Measurements from ENCODE around the gene HAUS2.

HAUS2 gene

DNA sequence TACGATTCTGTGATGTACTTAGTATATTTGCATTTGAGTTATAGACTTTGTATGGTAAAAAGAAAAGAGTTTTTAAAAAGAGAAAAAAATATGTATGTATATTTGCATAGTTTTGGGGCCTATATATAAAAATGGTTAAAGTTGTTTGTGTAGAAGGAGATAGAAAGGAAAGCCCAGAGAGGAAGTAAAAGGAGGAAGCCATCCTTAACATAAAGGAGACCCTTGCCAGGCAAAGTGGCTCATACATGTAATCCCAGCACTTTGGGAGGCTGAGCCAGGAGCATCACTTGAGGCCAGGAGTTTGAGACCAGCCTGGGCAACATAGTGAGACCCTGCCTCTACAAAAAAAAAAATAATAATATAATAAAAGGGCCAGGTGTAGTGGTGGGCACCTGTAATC, 44.8 kb upstream of the HAUS2 start:
- H3K9me2 ChIP-seq (replicated peaks; ENCODE audit: insufficient read depth, low read length) = no peaks in the 10 kb centered on the region
- no peaks in the 10 kb centered on the region for H3K36me3 ChIP-seq (ENCODE audit: low read length)
- no peak overlapping the region for H3K4me3 ChIP-seq (ENCODE audit: insufficient read depth, low read length, poor library complexity, severe bottlenecking)
- no peaks in the 10 kb centered on the region for H3K9me3 ChIP-seq (ENCODE audit: insufficient read depth, low read length)
- no peak overlapping the region for H3K9ac ChIP-seq (ENCODE audit: low read length)
- no peaks in the 10 kb centered on the region for H3K27me3 ChIP-seq (ENCODE audit: low read length)
- peaks cover 67% of the 10 kb centered on the region for H3K79me2 ChIP-seq (ENCODE audit: insufficient read depth, low read length)
- H3K27ac ChIP-seq (ENCODE audit: low read depth, low read length) = peak overlapping the region; percentile 71; the same call in 1 of the 2 replicates
- peaks cover 11% of the 10 kb centered on the region for H3F3A ChIP-seq (ENCODE audit: insufficient read depth)
- H4K20me1 ChIP-seq (ENCODE audit: low read depth, low read length) = no peaks in the 10 kb centered on the region
- H2AFZ ChIP-seq (ENCODE audit: low read depth, low read length, severe bottlenecking) = no peak overlapping the region
- peak overlapping the region; percentile 51 for H3K4me2 ChIP-seq (ENCODE audit: low read depth, low read length, poor library complexity, severe bottlenecking)
- TF ChIP-seq, protein P1, sequence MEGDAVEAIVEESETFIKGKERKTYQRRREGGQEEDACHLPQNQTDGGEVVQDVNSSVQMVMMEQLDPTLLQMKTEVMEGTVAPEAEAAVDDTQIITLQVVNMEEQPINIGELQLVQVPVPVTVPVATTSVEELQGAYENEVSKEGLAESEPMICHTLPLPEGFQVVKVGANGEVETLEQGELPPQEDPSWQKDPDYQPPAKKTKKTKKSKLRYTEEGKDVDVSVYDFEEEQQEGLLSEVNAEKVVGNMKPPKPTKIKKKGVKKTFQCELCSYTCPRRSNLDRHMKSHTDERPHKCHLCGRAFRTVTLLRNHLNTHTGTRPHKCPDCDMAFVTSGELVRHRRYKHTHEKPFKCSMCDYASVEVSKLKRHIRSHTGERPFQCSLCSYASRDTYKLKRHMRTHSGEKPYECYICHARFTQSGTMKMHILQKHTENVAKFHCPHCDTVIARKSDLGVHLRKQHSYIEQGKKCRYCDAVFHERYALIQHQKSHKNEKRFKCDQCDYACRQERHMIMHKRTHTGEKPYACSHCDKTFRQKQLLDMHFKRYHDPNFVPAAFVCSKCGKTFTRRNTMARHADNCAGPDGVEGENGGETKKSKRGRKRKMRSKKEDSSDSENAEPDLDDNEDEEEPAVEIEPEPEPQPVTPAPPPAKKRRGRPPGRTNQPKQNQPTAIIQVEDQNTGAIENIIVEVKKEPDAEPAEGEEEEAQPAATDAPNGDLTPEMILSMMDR (IDR thresholded peaks at IDR 0.05; ENCODE audit: insufficient read depth, low read length, poor library complexity, severe bottlenecking) = no peak
- no peak for TF ChIP-seq EZH2phosphoT487 (conservative IDR thresholded peaks at IDR 0.05; ENCODE audit: low read length)

DNA sequence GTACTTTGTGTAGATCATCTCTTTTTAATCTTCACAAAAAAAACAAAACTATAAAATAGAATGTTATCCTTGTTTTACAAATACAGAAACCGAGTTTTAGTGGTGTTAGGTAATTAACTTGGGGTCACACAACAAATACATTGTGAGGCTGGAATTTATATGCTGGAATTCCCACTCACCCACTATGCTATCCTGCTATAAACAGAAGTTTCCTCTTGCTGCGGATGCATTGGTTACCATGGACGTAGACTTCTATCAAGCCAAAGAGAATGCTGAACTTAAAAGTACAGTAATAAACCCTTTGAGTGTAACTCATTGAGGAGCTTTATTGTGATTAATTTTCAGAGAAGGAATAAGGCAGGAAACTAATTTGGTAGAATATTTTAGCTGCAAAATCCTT, 44.0 kb upstream of the HAUS2 start:
- H3K79me2 ChIP-seq (ENCODE audit: insufficient read depth, low read length) = peaks cover 65% of the 10 kb centered on the region
- peak overlapping the region; percentile 71 for H3K27ac ChIP-seq (ENCODE audit: low read depth, low read length)
- no peak overlapping the region for H2AFZ ChIP-seq (ENCODE audit: low read depth, low read length, severe bottlenecking)
- no peaks in the 10 kb centered on the region for H4K20me1 ChIP-seq (ENCODE audit: low read depth, low read length)
- no peaks in the 10 kb centered on the region for H3K36me3 ChIP-seq (ENCODE audit: low read length)
- H3F3A ChIP-seq (ENCODE audit: insufficient read depth) = peaks cover 11% of the 10 kb centered on the region
- no peaks in the 10 kb centered on the region for H3K9me2 ChIP-seq (replicated peaks; ENCODE audit: insufficient read depth, low read length)
- no peak for TF ChIP-seq EZH2phosphoT487 (conservative IDR thresholded peaks at IDR 0.05; ENCODE audit: low read length)
- TF ChIP-seq, protein P1 (IDR thresholded peaks at IDR 0.05; ENCODE audit: insufficient read depth, low read length, poor library complexity, severe bottlenecking) = no peak
- no peaks in the 10 kb centered on the region for H3K9me3 ChIP-seq (ENCODE audit: insufficient read depth, low read length)
- no peak overlapping the region for H3K4me3 ChIP-seq (ENCODE audit: insufficient read depth, low read length, poor library complexity, severe bottlenecking)
- H3K27me3 ChIP-seq (ENCODE audit: low read length) = no peaks in the 10 kb centered on the region
- no peak overlapping the region for H3K9ac ChIP-seq (ENCODE audit: low read length)
- peak overlapping the region; percentile 51 for H3K4me2 ChIP-seq (ENCODE audit: low read depth, low read length, poor library complexity, severe bottlenecking)

DNA sequence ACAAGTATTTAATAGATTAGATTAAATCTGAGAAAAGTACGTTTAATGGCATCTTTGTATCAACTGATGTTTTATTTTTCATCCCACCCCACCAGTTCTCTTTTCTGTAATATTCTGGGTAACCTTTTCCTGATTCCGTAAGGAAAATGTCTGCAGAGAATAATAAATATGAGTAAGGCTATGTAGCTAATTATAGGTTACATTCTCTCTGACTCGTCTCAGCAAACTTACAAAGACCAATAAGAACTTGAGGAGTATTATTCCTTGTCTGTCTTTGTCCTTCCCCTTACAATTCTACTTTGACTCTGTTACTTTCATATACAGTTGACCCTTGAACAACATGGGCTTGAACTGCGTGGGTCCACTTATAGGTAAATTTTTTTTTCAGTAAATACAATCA, 41.1 kb upstream of the HAUS2 start:
- no peak overlapping the region for H3K4me3 ChIP-seq (ENCODE audit: insufficient read depth, low read length, poor library complexity, severe bottlenecking)

More for the DNA sequence above, 41.1 kb upstream of the HAUS2 start:
- no peaks in the 10 kb centered on the region for H3K9me3 ChIP-seq (ENCODE audit: insufficient read depth, low read length)
- TF ChIP-seq, protein P1 (IDR thresholded peaks at IDR 0.05; ENCODE audit: insufficient read depth, low read length, poor library complexity, severe bottlenecking) = no peak
- no peak for TF ChIP-seq EZH2phosphoT487 (conservative IDR thresholded peaks at IDR 0.05; ENCODE audit: low read length)
- no peak overlapping the region for H3K9ac ChIP-seq (ENCODE audit: low read length)
- peaks cover 14% of the 10 kb centered on the region for H3F3A ChIP-seq (ENCODE audit: insufficient read depth)
- H3K79me2 ChIP-seq (ENCODE audit: insufficient read depth, low read length) = peaks cover 38% of the 10 kb centered on the region
- H3K27me3 ChIP-seq (ENCODE audit: low read length) = no peaks in the 10 kb centered on the region
- H4K20me1 ChIP-seq (ENCODE audit: low read depth, low read length) = 0 out of 2 replicates have a peak, but pooled peaks cover 4% of the 10 kb centered on the region
- H3K27ac ChIP-seq (ENCODE audit: low read depth, low read length) = no peak overlapping the region
- no peak overlapping the region for H2AFZ ChIP-seq (ENCODE audit: low read depth, low read length, severe bottlenecking)
- no peaks in the 10 kb centered on the region for H3K9me2 ChIP-seq (replicated peaks; ENCODE audit: insufficient read depth, low read length)
- no peak overlapping the region for H3K4me2 ChIP-seq (ENCODE audit: low read depth, low read length, poor library complexity, severe bottlenecking)
- no peaks in the 10 kb centered on the region; the same call in 1 of the 2 replicates for H3K36me3 ChIP-seq (ENCODE audit: low read length)
